NB4 (cell line): Measurements from ENCODE around the gene MAGI2.

Source experiments
- DNase-seq: peaks from one replicate; pipeline ENCODE4 v3.0.0; 2010; ENCODE audit warnings: low read depth
- H3K4me3 ChIP-seq: one replicate; pipeline ENCODE4 v1.5.1; 2011; ENCODE audit warnings: mild to moderate bottlenecking, low read depth, low read length, moderate library complexity
- CTCF ChIP-seq: IDR thresholded peaks from one replicate; pipeline ENCODE4 v1.5.1; 2012; ENCODE audit warnings: low read depth, low read length
- MAX ChIP-seq: IDR thresholded peaks from 2 replicates; pipeline ENCODE4 v1.6.1; 2011; ENCODE audit warnings: low read depth, low read length
- MYC ChIP-seq: IDR thresholded peaks from 2 replicates; pipeline ENCODE4 v1.6.1; 2011; ENCODE audit warnings: low read depth, low read length
- POLR2A ChIP-seq: IDR thresholded peaks from 2 replicates; pipeline ENCODE4 v1.6.1; 2011; ENCODE audit warnings: mild to moderate bottlenecking; ENCODE audit not compliant: insufficient read length; ENCODE audit errors: extremely low read depth

Gene MAGI2

GRCh38 chr7:78092331-78092730, 1361.1 kb downstream of the MAGI2 start:
- no peak overlapping the region for H3K4me3 ChIP-seq
- TF ChIP-seq MAX (no peak), MYC (no peak), CTCF (no peak), POLR2A (no peak)
- no peak for DNase-seq

GRCh38 chr7:78090616-78091015, 1362.9 kb downstream of the MAGI2 start:
- DNase-seq, result no peak
- TF ChIP-seq CTCF, result no peak
- H3K4me3 ChIP-seq, result no peak overlapping the region

- no peak for DNase-seq
- TF ChIP-seq MYC, result no peak
- no peak for TF ChIP-seq POLR2A
- no peak for TF ChIP-seq MAX
- TF ChIP-seq CTCF, result no peak
- no peak overlapping the region for H3K4me3 ChIP-seq
Measured at GRCh38 chr7:78083476-78084120, 1369.9 kb downstream of the MAGI2 start.

- no peak for TF ChIP-seq CTCF
- no peak for TF ChIP-seq MAX
- TF ChIP-seq POLR2A, result no peak
- TF ChIP-seq MYC, result no peak
- H3K4me3 ChIP-seq, result no peak overlapping the region
- no peak for DNase-seq
Measured at GRCh38 chr7:78082556-78082955, 1370.9 kb downstream of the MAGI2 start.

GRCh38 chr7:78081888-78082287, 1371.6 kb downstream of the MAGI2 start:
- TF ChIP-seq CTCF (no peak), MYC (no peak), POLR2A (no peak), MAX (no peak)
- DNase-seq, result peak; percentile 7
- H3K4me3 ChIP-seq, result no peak overlapping the region

- TF ChIP-seq MAX (no peak), POLR2A (no peak), MYC (no peak), CTCF (no peak)
- no peak for DNase-seq
- no peak overlapping the region for H3K4me3 ChIP-seq
Measured at GRCh38 chr7:78081344-78081743, 1372.1 kb downstream of the MAGI2 start.
